Fibroblast of the aortic adventitia (primary cell): Measurements from ENCODE around the gene RNLS. TPM values are rescaled to one million over a fixed set of nuclear protein-coding genes. Genes with fewer than 3 reads are reported as not detected.

Experiments
- DNase-seq: peaks from one replicate; pipeline ENCODE4 v3.0.0-alpha.2; 2010; ENCODE audit warnings: low read depth
- H3K4me3 ChIP-seq: 2 replicates; pipeline ENCODE4 v1.5.1; 2011; ENCODE audit warnings: low read depth, mild to moderate bottlenecking, control low read depth, low read length, moderate library complexity
- CTCF ChIP-seq: IDR thresholded peaks from 2 replicates; pipeline ENCODE4 v1.5.1; 2011; ENCODE audit warnings: mild to moderate bottlenecking, low read length, control low read depth, inconsistent platforms; ENCODE audit not compliant: insufficient read depth
- total RNA-seq: library from RNA; depleted of rRNA; stranded (reverse); fragments of >200 nt; gene quantifications from 2 replicates; pipeline ENCODE4 v1.2.3, GENCODE V29; 2012; ENCODE audit warnings: low replicate concordance

RNLS gene
- total RNA-seq, 1 donor: 16.8 TPM

DNA sequence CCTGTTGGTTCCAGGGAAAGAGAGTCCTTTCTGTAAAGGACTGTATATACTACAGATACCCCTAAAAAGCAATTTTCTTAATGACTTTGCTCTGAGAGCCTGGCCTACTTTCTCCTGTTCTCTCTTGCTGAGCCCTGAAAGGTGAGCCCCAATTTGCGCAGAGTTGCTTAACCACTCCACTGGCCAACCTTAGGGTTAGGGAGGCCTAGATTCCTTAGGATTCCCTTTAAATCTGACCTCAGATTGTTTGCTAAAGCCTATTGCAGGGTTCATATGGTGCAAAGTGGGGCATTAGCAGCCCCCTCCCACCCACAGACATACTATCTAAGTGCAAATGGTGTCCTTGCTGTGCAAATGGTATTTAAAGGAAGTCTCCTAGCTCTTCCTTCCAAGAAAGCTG, 164.2 kb downstream of the RNLS start:
- TF ChIP-seq CTCF: no peak
- DNase-seq: no peak

GRCh38 chr10:88417387-88418030, 165.6 kb downstream of the RNLS start:
- peak; percentile 10 for DNase-seq
- H3K4me3 ChIP-seq: no peak overlapping the region
- TF ChIP-seq CTCF: no peak

More for the DNA sequence above, 164.2 kb downstream of the RNLS start:
- no peak overlapping the region for H3K4me3 ChIP-seq

GRCh38 chr10:88416801-88417200, 166.3 kb downstream of the RNLS start:
- TF ChIP-seq CTCF: no peak
- DNase-seq: no peak
- H3K4me3 ChIP-seq: no peak overlapping the region

DNA sequence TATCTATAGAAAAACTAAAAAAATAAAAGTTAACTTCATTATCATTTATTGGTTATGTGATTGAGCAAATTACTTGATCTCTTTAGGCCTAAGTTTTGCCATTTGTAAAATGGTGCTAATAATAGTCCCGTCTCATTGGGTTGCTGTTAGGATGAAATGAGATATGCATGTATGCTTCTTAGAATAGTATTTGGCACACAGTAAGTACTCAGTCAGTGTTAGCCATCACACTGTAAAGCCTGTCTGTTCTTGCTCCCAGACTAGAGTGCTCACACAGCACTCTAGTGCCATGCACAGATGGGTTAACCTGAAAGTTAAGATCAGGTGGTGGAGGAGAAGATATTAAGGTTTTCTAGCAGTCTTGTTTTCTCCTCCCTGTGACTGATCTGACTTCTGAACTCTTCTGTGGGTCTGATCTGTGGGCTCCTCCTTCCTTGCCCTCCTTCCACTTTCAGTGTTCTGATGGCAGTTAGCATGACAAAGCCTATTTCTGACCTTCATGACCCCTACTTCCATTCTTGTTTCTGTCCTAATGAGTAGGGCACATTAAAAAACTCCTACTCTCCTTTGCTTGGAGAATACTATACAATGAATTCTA, 167.5 kb downstream of the RNLS start:
- TF ChIP-seq CTCF: no peak
- no peak for DNase-seq
- no peak overlapping the region for H3K4me3 ChIP-seq

- DNase-seq: no peak
- TF ChIP-seq CTCF: no peak
- H3K4me3 ChIP-seq: no peak overlapping the region
Measured at GRCh38 chr10:88413412-88413811, 169.7 kb downstream of the RNLS start.

DNA sequence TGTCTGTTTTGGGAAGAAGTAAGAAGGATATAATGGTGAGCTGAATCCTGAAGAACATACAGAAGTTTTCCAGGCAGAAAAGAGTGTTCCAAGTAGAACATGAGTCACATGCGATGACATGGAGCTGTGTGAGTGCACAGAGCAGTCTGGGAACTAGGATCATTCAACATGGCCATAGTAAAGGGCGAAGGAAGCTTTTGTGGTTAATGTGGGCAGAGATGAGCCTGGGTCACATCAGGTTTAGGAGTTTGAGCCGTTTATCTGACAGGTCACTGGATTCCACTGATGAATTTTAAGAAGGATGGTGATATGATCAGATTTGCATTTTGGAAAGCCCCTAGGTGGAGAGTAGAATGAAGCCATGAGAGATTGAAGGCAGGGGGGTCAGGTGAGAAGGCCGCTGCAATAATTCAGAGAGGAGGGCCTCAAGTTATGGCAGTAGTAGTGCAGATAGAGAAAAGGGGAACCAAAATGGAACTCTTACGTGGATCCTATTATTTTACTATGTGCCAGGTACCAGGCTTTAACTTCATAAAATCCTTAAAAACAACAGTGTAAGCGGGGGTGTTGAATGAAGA, 171.3 kb downstream of the RNLS start:
- H3K4me3 ChIP-seq: no peak overlapping the region
- DNase-seq: no peak
- TF ChIP-seq CTCF: no peak
